Fibroblast of skin of left quadriceps (primary cell): Measurements from ENCODE around the gene RBM19.

Experiments
- DNase-seq, 2 experiments: peaks; one replicate each; pipeline ENCODE4 v3.0.0-alpha.2; 2013; ENCODE audit warnings: low read depth in 2 of 2

Gene RBM19

GRCh38 chr12:113958108-113958507 lies 8.0 kb downstream of the RBM19 start:
- DNase-seq: no peak

GRCh38 chr12:113957627-113958026 lies 8.5 kb downstream of the RBM19 start:
- no peak for DNase-seq

- no peak for DNase-seq
These were observed 10.8 kb downstream of the RBM19 start for GRCh38 chr12:113955109-113955970.

GRCh38 chr12:113954547-113954946 lies 11.6 kb downstream of the RBM19 start:
- no peak for DNase-seq

- no peak for DNase-seq
These were observed 15.3 kb downstream of the RBM19 start for GRCh38 chr12:113950873-113951272.

GRCh38 chr12:113949321-113950305 lies 16.5 kb downstream of the RBM19 start:
- no peak for DNase-seq

- DNase-seq: no peak
These were observed 17.8 kb downstream of the RBM19 start for GRCh38 chr12:113948151-113948914.

- no peak for DNase-seq
These were observed 19.9 kb downstream of the RBM19 start for GRCh38 chr12:113946175-113946574.

- DNase-seq: no peak
These were observed 20.7 kb downstream of the RBM19 start for GRCh38 chr12:113945174-113946173.

- DNase-seq: no peak
These were observed 23.9 kb downstream of the RBM19 start for GRCh38 chr12:113942209-113942608.

GRCh38 chr12:113941208-113941486 lies 25.0 kb downstream of the RBM19 start:
- DNase-seq: no peak

- DNase-seq: no peak
These were observed 25.5 kb downstream of the RBM19 start for GRCh38 chr12:113940357-113941207.

GRCh38 chr12:113939867-113940266 lies 26.3 kb downstream of the RBM19 start:
- DNase-seq: no peak

- DNase-seq: no peak
These were observed 27.7 kb downstream of the RBM19 start for GRCh38 chr12:113938471-113938870.

GRCh38 chr12:113936460-113936859 lies 29.7 kb downstream of the RBM19 start:
- DNase-seq: no peak

GRCh38 chr12:113935459-113935858 lies 30.7 kb downstream of the RBM19 start:
- no peak for DNase-seq

GRCh38 chr12:113934946-113935345 lies 31.2 kb downstream of the RBM19 start:
- DNase-seq: no peak

- no peak for DNase-seq
These were observed 31.9 kb downstream of the RBM19 start for GRCh38 chr12:113934060-113934814.

GRCh38 chr12:113933201-113933786 lies 32.8 kb downstream of the RBM19 start:
- peak; percentile 40 to 49 for DNase-seq
